ENCODE measurements around the gene SMARCC2. TPM values are rescaled to one million over a fixed set of nuclear protein-coding genes. Genes with fewer than 3 reads are reported as not detected.
A peak's percentile ranks its signal among the peaks of the same experiment; 100 is the strongest.

SMARCC2 gene
- total and polyA plus RNA-seq, 9 of the 15 experiments (the other 6 are each of a cell fraction or from before 2014, with no cell fraction given) = 11.9 to 86.0 (median 36.6) TPM

DNA sequence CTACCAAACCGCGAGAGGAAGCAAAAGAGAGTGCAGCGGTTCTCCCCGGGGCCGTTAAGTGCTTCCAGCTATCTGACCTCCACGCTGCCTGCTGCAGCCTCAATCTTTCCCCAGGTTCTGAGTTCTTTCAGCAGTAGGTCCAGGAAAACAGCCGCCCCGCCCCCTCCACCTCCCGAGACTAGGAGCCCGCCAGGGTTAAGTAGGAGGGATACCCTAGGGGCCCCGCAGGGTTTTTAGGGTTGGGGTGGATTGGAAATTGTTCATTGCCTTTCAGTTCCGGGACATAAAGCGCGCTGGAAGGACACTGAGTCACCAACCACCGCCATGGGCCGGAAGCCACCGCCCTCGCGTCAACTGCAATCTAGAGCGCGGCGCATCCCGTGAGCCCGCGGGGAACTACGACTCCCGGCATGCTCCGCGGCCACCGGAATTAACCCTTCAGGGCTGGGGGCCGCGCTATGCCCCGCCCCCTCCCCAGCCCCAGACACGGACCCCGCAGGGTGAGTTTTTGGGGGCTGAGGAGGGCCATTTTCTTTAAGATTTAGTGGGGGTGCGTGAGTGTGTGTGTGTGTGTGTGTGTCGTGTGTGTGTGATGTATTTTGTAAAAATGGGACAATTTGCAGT is 37.0 kb downstream of the SMARCC2 start, which contains the start of gene MYL6B (continued):
- no peak for TF ChIP-seq SRSF9 (IDR thresholded peaks at IDR 0.05; ENCODE audit: borderline replicate concordance, low read depth, low read length)
- TF ChIP-seq MTA1 (IDR thresholded peaks at IDR 0.05; ENCODE audit: borderline replicate concordance) = peak; percentile 56; the same call in 1 of the 2 replicates
- TF ChIP-seq CREB1 (IDR thresholded peaks at IDR 0.05) = peak; percentile 74
- TF ChIP-seq CREB1 (CRISPR knock-in tag; IDR thresholded peaks at IDR 0.05) = peak; percentile 76
- TF ChIP-seq POLR2A (conservative IDR thresholded peaks at IDR 0.05) = peak; percentile 89
- TF ChIP-seq TAF15 (IDR thresholded peaks at IDR 0.05; ENCODE audit: low read depth, low read length) = no peak
- no peak for TF ChIP-seq ZKSCAN3 (CRISPR knock-in tag; IDR thresholded peaks at IDR 0.05)
- TF ChIP-seq, protein P1, sequence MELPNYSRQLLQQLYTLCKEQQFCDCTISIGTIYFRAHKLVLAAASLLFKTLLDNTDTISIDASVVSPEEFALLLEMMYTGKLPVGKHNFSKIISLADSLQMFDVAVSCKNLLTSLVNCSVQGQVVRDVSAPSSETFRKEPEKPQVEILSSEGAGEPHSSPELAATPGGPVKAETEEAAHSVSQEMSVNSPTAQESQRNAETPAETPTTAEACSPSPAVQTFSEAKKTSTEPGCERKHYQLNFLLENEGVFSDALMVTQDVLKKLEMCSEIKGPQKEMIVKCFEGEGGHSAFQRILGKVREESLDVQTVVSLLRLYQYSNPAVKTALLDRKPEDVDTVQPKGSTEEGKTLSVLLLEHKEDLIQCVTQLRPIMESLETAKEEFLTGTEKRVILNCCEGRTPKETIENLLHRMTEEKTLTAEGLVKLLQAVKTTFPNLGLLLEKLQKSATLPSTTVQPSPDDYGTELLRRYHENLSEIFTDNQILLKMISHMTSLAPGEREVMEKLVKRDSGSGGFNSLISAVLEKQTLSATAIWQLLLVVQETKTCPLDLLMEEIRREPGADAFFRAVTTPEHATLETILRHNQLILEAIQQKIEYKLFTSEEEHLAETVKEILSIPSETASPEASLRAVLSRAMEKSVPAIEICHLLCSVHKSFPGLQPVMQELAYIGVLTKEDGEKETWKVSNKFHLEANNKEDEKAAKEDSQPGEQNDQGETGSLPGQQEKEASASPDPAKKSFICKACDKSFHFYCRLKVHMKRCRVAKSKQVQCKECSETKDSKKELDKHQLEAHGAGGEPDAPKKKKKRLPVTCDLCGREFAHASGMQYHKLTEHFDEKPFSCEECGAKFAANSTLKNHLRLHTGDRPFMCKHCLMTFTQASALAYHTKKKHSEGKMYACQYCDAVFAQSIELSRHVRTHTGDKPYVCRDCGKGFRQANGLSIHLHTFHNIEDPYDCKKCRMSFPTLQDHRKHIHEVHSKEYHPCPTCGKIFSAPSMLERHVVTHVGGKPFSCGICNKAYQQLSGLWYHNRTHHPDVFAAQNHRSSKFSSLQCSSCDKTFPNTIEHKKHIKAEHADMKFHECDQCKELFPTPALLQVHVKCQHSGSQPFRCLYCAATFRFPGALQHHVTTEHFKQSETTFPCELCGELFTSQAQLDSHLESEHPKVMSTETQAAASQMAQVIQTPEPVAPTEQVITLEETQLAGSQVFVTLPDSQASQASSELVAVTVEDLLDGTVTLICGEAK (IDR thresholded peaks at IDR 0.05) = peak; percentile 88
- TF ChIP-seq, protein P1 (CRISPR knock-in tag; IDR thresholded peaks at IDR 0.05) = no peak
- peak; percentile 50; the same call in 1 of the 2 replicates for TF ChIP-seq NKRF (IDR thresholded peaks at IDR 0.05; ENCODE audit: borderline replicate concordance)
- TF ChIP-seq KDM2B (CRISPR knock-in tag; IDR thresholded peaks at IDR 0.05) = no peak
- peak; percentile 42; the same call in 1 of the 2 replicates for TF ChIP-seq HBP1 (CRISPR knock-in tag; IDR thresholded peaks at IDR 0.05)
- TF ChIP-seq MAZ (CRISPR knock-in tag; conservative IDR thresholded peaks at IDR 0.05 in 1 of 2, IDR thresholded peaks at IDR 0.05 in 1 of 2) = peak; percentile 66 to 77
- peak in 1 of 2 experiments; percentile 83; a peak in 2 of 4 replicates for TF ChIP-seq KDM4B (IDR thresholded peaks at IDR 0.05; ENCODE audit: borderline replicate concordance in 2 of 2, low read depth in 1 of 2)

All from K562 (cell line).